Mesodermal cell (in vitro differentiated cells): Measurements from ENCODE around the gene IDI1.

Experiments used
- H3K27ac ChIP-seq: 2 replicates; pipeline ENCODE4 v1.7.0; 2013; ENCODE audit warnings: mild to moderate bottlenecking, low read depth, low read length, moderate library complexity; ENCODE audit not compliant: severe bottlenecking
- H3K36me3 ChIP-seq: 2 replicates; pipeline ENCODE4 v1.7.1; 2013; ENCODE audit warnings: mild to moderate bottlenecking, low read length, moderate library complexity; ENCODE audit not compliant: control insufficient read depth, insufficient read depth
- H3K4me1 ChIP-seq: one replicate; pipeline ENCODE4 v1.7.1; 2013; ENCODE audit warnings: mild to moderate bottlenecking, low read length; ENCODE audit not compliant: insufficient read depth, control insufficient read depth, poor library complexity, severe bottlenecking
- H3K4me3 ChIP-seq: 2 replicates; pipeline ENCODE4 v1.7.0; 2013; ENCODE audit warnings: low read length, control low read depth, mild to moderate bottlenecking; ENCODE audit not compliant: insufficient read depth, poor library complexity, severe bottlenecking; ENCODE audit errors: extremely low read depth
- H3K9me3 ChIP-seq: 2 replicates; pipeline ENCODE4 v1.7.1; 2013; ENCODE audit warnings: mild to moderate bottlenecking, low read length, moderate library complexity; ENCODE audit not compliant: control insufficient read depth
- WGBS, 2 experiments: methylation state at CpG; one replicate each; pipeline ENCODE4 v1.1.5; 2013; ENCODE audit warnings: missing lambda C conversion rate in 2 of 2; ENCODE audit not compliant: insufficient coverage in 2 of 2; 5-methylcytosine and 5-hydroxymethylcytosine counted together

IDI1 gene

GRCh38 chr10:1034758-1035157, 14.2 kb downstream of the IDI1 start:
- no peak overlapping the region for H3K4me3 ChIP-seq
- H3K9me3 ChIP-seq, result no peaks in the 10 kb centered on the region
- peaks cover 8% of the 10 kb centered on the region for H3K36me3 ChIP-seq
- H3K27ac ChIP-seq, result no peak overlapping the region
- 95% methylated on average over 2 of the region's 3 CpGs; no CpG with 5 or more reads in 1 of the 2 experiments for WGBS, 2 experiments
- no peaks in the 10 kb centered on the region for H3K4me1 ChIP-seq

GRCh38 chr10:1033601-1034000, 15.3 kb downstream of the IDI1 start:
- Histone ChIP-seq H3K9me3 (no peaks in the 10 kb centered on the region), H3K36me3 (no peaks in the 10 kb centered on the region), H3K4me1 (no peaks in the 10 kb centered on the region), H3K4me3 (no peak overlapping the region), H3K27ac (no peak overlapping the region)
- WGBS, 2 experiments, result 100% methylated on average over 1 of the region's 1 CpG; no CpG with 5 or more reads in 1 of the 2 experiments

DNA sequence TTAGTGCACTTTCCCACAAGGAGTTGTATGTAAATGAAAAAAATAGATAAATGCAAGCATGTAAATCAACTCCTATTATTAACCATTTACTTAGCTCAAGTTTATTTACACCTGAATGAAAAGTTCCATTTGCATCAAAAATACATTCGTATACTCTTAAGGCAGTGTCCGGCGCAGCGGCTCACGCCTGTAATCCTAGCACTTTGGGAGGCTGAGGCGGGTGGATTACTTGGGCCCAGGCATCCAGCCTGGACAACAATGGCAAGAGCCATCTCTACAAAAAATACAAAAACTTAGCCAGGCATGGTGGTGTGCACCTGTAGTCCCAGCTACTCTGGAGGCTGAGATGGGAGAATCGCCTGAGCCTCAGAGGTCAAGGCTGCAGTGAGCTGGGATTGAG, 19.1 kb downstream of the IDI1 start:
- no peaks in the 10 kb centered on the region for H3K4me1 ChIP-seq
- no peaks in the 10 kb centered on the region for H3K9me3 ChIP-seq
- H3K36me3 ChIP-seq, result no peaks in the 10 kb centered on the region
- H3K27ac ChIP-seq, result no peak overlapping the region
- no peak overlapping the region for H3K4me3 ChIP-seq
- 88 to 96% methylated on average over 6 of the region's 7 CpGs for WGBS, 2 experiments

GRCh38 chr10:1026578-1026977, 22.3 kb downstream of the IDI1 start:
- Histone ChIP-seq H3K27ac (no peak overlapping the region), H3K9me3 (no peaks in the 10 kb centered on the region), H3K36me3 (no peaks in the 10 kb centered on the region), H3K4me1 (no peaks in the 10 kb centered on the region), H3K4me3 (no peak overlapping the region)
- 97 to 100% methylated on average over 1 to 4 of the region's 6 CpGs for WGBS, 2 experiments

DNA sequence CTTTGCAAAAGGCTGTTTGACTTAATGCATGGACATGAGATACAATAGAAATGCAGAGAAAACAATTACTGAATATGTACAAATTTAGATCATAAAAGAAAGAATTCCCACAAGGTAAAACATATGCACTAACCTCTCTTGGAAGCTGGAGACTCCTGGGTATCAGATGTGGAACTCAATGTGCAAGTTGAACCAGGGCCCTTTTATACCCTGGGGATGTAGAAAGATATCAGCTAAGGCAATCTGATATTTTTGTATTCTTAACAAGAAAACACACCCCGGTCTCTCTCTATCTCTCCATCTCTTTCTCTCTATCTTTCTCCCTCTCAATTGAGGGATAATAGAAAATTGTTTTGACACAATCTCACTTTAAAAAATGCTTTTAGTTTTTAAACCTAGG, 23.2 kb downstream of the IDI1 start, which contains the start of gene IDI2:
Gene IDI2 (minus strand): TSS at position 177 of the 400 bp plus-strand sequence. CDS start 1,136 bp downstream, outside the sequence.
- Histone ChIP-seq H3K27ac (no peak within 1 kb of the TSS), H3K9me3 (no peaks in the 10 kb centered on the region), H3K4me1 (no peaks in the 10 kb centered on the region), H3K36me3 (peaks cover under 1% of the 10 kb centered on the region), H3K4me3 (no peak within 1 kb of the TSS)
- WGBS, 2 experiments, result no CpG with 5 or more reads among the region's 1 CpG

DNA sequence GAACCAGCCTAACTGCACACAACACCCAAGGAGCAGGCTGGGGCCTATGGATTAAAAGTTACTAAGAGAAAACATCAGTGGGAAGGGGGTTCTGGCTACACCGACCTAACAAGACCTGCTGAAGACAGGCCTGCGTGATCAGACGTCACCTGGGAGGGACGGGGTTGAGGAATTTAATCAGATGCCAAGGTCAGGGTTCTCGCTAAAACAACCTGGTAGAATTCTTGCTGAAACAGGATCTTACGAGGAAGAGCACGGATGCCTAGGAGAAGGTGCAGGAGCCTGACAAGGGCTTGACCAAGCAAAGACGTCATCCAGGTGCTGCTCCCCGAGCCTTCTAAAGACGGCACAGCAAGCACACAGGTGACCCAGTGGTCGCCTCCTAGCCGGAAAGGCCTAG, 24.8 kb downstream of the IDI1 start:
- Histone ChIP-seq H3K9me3 (no peaks in the 10 kb centered on the region), H3K36me3 (peaks cover 14% of the 10 kb centered on the region), H3K4me1 (no peaks in the 10 kb centered on the region), H3K4me3 (no peak overlapping the region), H3K27ac (no peak overlapping the region)
- 94 to 97% methylated on average over 12 of the region's 12 CpGs for WGBS, 2 experiments

DNA sequence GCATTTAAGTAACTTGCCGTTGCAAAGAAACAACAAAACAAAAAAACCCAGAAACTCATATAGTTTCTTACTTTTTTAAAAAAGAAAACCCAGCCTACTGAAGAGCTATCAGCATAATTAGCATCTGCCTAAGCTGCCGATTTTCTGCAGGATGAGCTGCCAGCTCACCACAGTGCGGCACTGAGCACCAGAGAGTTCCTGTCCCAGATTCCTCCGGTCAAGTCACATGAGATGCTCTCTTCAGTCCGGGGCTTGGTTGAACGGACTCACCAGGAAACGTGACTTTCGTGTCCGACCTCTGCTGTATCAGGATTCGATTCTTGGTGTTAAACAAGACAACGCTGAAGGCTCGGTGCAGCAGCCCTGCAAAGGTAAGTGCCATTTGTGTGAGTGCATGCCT, 26.5 kb downstream of the IDI1 start:
- H3K36me3 ChIP-seq, result peaks cover 28% of the 10 kb centered on the region
- no peaks in the 10 kb centered on the region for H3K9me3 ChIP-seq
- H3K4me1 ChIP-seq, result no peaks in the 10 kb centered on the region
- no peak overlapping the region for H3K27ac ChIP-seq
- WGBS, 2 experiments, result 90 to 92% methylated on average over 11 to 12 of the region's 12 CpGs
- no peak overlapping the region for H3K4me3 ChIP-seq

DNA sequence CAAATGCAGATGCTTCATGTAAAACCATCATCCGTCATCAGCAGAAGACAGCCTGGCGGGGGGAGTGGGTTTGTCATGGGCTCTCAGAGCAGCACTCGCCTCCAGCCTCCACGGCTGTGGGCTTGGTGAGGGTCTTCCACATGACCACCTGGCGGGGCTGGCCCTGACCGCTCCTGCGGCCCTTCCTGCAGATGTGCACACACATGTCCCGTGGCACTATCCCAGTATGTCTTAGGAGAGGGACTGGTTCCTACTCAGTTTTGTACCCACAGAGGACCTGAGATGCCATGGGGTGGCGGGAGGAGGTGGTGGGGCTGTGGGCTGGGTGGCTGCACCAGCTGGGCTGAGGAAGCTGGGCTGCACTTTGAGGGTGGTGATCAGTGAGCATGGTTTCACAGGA, 28.0 kb downstream of the IDI1 start:
- no peaks in the 10 kb centered on the region for H3K9me3 ChIP-seq
- no peak overlapping the region for H3K27ac ChIP-seq
- H3K4me3 ChIP-seq, result no peak overlapping the region
- WGBS, 2 experiments, result 94 to 100% methylated on average over 7 of the region's 9 CpGs
- H3K36me3 ChIP-seq, result peaks cover 43% of the 10 kb centered on the region
- H3K4me1 ChIP-seq, result no peaks in the 10 kb centered on the region

DNA sequence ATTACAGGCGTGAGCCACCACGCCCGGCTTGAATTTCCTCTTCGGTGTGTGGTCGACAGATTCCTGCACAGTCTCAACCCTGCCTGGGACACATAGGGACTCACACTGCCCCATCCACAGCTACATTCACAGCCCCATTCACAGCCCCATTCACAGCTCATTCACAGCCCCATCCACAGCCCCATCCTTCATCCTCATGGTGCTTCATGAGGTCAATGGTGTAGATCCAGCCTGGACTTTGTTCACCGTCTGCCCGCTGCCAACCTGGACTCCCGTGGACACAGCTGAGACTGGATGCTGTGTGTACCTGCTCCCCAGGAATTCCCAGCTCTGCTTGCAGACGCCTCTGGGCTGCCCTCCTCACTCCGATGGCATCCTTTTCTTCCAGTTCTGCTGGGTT, 28.5 kb downstream of the IDI1 start:
- 90 to 98% methylated on average over 5 to 9 of the region's 10 CpGs for WGBS, 2 experiments
- Histone ChIP-seq H3K4me3 (no peak overlapping the region), H3K4me1 (no peaks in the 10 kb centered on the region), H3K36me3 (peaks cover 48% of the 10 kb centered on the region), H3K27ac (no peak overlapping the region), H3K9me3 (no peaks in the 10 kb centered on the region)

DNA sequence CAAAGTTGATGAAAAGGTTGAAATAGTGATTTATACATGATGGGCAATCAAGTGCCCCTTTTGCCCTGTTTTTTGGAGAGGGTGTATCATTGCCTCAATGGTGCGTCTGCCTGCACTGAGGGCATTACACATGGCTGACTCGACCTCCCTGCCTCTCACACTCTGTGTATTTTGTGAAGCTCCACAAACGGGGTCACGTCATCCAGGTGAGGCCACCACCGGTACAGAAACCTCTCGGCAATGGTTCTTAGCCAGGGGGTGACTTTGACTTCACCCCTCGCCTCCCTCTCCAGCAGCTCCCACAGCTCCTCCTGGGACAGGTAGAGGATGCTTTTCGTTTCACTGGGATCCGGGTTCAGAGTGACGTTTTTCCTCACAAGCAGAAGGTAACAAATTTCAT, 29.6 kb downstream of the IDI1 start:
- 89 to 95% methylated on average over 4 to 7 of the region's 10 CpGs for WGBS, 2 experiments

GRCh38 chr10:1015688-1016087, 33.2 kb downstream of the IDI1 start:
- peaks cover 94% of the 10 kb centered on the region for H3K36me3 ChIP-seq
- no peaks in the 10 kb centered on the region for H3K9me3 ChIP-seq
- no peak overlapping the region for H3K27ac ChIP-seq
- H3K4me1 ChIP-seq, result no peaks in the 10 kb centered on the region
- 97% methylated on average over 11 of the region's 11 CpGs for WGBS, 2 experiments
- no peak overlapping the region for H3K4me3 ChIP-seq

More for the DNA sequence above, 29.6 kb downstream of the IDI1 start:
- H3K27ac ChIP-seq, result no peak overlapping the region
- no peak overlapping the region for H3K4me3 ChIP-seq
- H3K9me3 ChIP-seq, result no peaks in the 10 kb centered on the region
- H3K36me3 ChIP-seq, result peaks cover 58% of the 10 kb centered on the region
- H3K4me1 ChIP-seq, result no peaks in the 10 kb centered on the region
